ENCODE data around the gene ADAMTS1. TPM values are rescaled to one million over a fixed set of nuclear protein-coding genes. Genes with fewer than 3 reads are reported as not detected.

Gene ADAMTS1
- total RNA-seq, 1 experiment from 2014 or later = 33.1 TPM

GRCh38 chr21:26844258-26845065, 747 bp downstream of the ADAMTS1 start:
- DNase-seq (ENCODE audit: low read depth) = peak; percentile 58

- DNase-seq (ENCODE audit: low read depth) = peak; percentile 51
Observed at GRCh38 chr21:26843933-26844257, 1.3 kb downstream of the ADAMTS1 start.

DNA sequence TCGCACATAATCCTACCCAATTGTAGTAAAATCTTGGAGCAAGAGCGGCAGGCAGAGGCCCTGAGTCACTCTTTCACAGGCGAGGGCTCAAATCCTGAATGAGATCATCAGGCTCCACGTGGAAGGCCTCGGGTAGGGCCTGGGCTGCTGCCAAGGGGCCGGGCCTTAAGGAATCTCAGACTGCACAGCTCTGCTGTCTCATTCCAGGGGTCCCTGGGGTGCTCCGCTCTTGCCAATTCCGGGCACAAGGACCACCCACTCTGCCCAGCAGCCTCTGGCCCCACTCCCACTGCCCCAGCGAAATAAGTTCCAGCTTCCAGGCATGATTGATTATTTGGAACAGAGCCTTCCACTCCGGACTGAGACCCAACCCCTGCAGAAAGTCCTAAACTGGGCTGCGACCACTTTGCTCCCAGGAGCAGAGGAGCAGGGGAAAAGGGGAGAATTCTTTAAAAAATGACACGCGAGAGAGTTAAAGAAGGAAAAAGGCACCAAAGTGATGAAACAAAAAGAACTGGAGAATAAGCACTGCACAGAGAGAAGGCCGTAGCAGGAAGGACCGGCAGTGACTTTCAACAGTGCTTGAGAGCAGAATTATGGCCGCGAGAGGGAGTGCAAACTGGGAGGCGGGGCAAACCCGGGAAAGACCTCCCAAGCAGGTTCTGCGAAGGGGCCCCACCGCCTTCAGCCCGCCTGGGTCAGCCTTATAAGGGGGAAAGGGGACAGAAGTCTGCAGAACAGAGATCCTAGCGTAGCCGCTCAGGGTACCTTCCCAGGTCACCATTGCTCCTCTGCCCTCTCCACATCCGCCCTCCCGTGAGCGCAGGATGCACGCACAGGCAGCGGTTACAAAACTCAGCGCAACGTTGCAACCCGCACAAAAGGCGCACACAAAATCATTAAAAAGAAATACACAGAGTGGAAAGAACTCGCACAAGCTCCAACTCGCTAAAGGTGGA, 2.0 kb downstream of the ADAMTS1 start:
- DNase-seq (ENCODE audit: low read depth) = peak; percentile 93

DNA sequence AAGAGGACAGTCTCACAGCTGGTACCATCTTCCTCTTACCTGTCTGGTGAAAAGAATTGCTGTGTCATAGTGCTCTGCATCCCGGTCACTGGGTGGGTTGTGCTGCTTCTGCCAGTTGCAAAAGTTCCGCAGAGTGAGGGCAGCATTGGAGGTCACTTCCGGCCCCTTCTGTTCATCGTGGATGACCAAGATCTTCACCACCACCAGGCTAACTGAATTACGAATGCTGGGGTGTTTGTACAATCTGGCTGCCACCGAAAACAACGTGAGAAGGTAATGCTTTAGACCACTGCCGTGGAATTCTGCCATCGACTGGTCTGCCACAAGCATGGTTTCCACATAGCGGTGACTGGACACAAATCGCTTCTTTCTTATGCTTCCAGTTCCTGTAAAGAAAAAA, 2.9 kb downstream of the ADAMTS1 start:
- DNase-seq (ENCODE audit: low read depth) = peak; percentile 41

GRCh38 chr21:26840912-26841311, 4.3 kb downstream of the ADAMTS1 start:
- peak; percentile 85 for DNase-seq (ENCODE audit: low read depth)

DNA sequence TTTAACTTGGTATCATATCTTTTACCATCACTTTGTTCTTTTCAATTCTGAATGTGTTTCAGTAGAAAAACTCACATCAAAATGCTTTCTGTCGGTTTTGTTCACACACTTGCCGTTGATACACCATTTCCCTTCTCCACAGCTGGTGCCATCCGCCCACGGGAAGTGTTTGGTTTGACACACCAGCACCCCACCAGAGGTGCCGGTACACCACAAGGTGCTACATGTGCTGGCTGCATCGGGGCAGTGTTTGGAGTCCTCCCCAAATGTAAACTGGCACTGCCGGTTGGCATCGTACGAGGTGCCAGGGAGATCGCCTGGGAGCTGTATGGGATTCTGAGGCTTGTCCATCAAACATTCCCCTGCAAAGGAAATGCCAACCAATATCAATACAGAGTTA, 5.0 kb downstream of the ADAMTS1 start:
- DNase-seq (ENCODE audit: low read depth) = no peak

DNA sequence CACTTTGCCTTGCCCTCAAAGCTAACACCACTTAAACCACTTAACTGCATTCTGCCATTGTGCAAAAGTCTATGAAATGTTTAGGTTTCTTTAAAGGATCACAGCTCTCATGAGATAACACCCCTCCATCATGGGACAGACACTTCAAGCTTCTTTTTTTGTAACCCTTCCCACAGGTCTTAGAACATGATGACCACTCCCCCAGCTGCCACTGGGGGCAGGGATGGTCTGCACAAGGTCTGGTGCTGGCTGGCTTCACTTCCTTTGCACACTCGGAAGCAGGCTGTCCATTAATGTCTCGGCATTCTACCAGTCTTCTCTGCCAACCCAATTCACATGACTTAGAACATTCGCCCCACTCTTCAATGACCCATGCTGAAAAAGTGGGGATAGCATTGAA, 7.7 kb downstream of the ADAMTS1 start:
- DNase-seq (ENCODE audit: low read depth) = no peak

DNA sequence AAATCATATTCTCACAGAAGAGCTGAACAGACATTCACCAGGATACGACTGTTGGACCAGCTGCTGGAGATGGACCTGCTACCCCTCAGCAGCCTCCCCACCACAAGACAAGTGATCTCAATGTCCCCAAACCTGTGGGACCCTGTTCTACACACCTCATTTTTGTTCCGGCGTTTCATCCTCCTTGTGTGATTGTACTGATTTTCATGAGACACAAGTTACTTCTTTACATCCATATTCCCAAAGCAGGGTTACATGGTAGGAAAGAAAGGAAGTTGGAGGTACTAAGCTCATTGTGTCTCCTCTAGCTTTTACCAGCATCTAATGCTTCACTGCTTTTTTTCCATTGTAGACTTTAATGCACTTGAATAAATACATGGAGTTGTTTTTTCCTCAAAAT, 8.7 kb downstream of the ADAMTS1 start:
- DNase-seq (ENCODE audit: low read depth) = no peak

DNA sequence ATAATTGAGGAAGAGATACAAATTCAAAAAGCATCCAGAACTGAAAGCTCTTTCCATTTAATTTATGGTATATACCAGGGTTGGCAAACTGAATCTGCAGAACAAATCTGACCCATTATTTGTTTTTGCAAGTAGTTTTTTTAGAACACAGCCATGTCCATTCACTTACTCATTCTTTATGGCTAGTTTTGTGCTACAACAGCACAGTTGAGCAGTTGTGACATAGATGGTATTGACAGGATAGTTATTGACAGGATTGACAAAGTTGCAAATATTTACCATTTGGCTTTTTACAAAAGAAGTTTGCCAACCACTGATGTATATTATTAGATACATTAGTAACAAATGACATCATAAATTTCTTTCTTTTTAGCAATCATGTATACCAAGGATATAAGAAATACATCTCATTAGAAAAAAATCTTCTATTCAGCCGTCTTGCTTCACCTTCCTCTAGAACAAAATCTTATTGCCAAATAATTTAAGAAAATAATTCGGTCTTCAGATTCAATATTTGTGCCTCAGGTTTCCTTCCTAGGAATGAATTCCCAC, 9.4 kb downstream of the ADAMTS1 start:
- DNase-seq (ENCODE audit: low read depth) = no peak

DNA sequence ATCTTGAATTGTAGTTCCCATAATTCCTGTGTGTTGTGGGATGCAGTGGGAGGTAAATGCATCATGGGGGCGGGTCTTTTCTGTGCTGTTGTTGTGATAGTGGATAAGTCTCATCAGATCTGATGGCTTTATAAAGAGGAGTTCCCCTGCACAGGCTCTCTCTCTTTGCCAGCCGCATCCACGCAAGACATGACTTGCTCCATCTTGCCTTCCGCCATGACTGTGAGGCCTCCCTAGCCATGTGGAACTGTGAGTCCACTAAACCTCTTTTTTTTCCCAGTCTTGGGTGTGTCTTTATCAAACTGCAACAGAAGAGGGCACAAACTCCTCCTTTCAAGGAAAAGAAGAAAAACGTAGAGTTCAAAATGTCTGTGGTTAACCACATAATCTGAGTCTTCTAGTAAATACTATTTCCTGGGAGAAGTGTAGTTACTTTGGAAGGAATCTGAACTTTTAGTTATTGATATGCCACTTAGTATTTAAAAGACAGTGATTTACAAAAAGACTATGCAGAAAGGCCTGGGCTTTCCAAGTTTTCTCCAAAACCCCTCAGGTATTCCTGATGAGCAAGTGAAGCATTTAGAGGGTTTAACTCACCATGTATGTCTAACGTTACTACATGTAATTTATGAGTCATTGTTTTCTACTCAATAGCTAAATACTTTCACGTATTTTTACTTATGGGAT, 10.0 kb downstream of the ADAMTS1 start:
- DNase-seq (ENCODE audit: low read depth) = peak; percentile 36

DNA sequence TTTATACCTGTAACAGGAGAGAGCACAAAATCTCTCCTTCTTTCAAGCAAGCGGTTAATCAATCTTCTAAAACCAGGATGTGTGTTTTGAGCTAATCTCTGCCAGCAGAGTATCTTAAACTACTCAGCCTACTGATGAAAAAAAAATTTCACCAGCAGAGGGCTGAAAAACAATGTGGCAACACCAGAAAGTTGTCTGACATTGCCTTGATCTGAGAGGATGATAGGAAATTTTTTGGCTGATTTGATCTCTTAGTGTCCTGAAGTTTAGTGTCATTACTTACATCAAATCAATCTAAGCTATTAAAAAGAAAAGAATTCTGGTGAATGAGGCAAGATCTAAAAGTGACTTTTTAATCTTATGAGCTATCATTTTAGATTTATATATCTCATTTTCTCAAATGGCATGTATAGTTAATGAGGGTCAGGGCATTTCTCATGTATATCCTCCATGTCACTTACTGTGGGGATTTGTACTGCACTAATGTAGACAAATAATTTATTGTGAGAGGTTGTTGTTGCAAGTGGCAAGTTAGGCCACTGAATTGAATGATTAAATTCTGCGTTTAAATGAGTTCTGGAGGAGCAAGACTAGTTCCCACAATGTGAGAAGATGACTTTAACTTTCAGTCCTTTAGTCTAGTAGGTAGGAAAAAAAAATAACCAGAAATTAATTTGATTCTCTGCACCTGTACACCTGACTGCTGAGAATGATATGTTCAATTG, 10.9 kb downstream of the ADAMTS1 start:
- DNase-seq (ENCODE audit: low read depth) = no peak

DNA sequence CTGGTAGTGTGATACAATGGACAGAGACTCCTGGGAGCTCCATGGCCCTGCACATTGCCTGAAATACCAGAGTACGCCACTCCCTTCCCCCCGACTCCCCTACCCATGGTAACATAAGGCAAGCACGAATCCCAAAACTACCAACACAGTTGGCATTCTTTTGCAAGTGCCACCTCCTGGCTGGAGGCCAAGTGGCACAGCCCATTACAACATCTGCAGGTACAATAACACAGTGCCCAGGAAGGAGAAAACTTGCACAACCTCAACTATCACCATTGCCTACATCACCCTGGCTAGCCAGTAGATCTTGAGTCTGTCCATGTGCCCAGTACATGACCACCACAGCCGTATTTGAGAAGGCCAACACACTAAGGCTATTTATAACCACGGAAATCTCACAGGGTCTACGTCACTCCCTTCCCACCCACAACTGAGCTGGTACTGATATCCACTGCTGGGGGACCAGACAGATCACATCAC, 11.7 kb downstream of the ADAMTS1 start:
- no peak for DNase-seq (ENCODE audit: low read depth)

GRCh38 chr21:26833011-26833410, 12.2 kb downstream of the ADAMTS1 start:
- no peak for DNase-seq (ENCODE audit: low read depth)

DNA sequence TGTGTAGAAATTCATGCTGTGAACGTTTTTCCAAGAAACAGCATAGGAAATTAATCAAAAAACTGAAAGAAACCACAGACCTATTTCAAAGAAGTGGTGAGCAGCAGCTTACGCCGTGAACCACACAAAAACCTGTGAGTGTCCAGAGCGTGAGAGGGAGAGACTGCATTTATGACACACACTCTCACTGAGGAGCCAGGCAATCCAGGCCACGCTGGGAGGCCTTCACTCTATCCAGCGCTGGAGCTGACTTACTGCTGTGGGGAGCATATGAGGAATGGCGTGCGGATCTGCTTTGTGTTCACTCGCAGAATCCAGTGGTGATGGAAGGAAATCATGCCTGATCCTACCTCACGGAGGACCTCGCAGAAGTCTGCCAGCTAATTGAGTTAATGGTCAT, 12.7 kb downstream of the ADAMTS1 start:
- no peak for DNase-seq (ENCODE audit: low read depth)

DNA sequence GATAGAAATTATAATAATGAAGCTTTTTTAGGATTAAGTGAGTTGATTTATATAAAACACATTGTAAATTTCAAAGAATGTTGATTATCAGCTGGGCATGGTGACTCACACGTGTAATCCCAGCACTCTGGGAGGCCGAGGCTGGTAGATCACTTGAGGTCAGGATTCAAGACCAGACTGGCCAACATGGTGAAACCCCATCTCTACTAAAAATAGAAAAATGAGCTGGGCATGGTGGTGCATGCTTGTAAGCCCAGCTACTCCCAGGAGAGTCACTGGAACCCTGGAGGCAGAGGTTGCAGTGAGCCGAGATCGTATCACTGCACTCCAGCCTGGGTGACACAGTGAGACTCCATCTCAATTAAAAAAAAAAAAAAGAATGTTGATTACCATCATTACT, 18.4 kb downstream of the ADAMTS1 start:
- DNase-seq (ENCODE audit: low read depth) = no peak

GRCh38 chr21:26820509-26820908, 24.7 kb downstream of the ADAMTS1 start:
- no peak for DNase-seq (ENCODE audit: low read depth)

GRCh38 chr21:26819740-26820324, 25.4 kb downstream of the ADAMTS1 start:
- no peak for DNase-seq (ENCODE audit: low read depth)

- DNase-seq (ENCODE audit: low read depth) = no peak
Observed at GRCh38 chr21:26818906-26819305, 26.3 kb downstream of the ADAMTS1 start.

DNA sequence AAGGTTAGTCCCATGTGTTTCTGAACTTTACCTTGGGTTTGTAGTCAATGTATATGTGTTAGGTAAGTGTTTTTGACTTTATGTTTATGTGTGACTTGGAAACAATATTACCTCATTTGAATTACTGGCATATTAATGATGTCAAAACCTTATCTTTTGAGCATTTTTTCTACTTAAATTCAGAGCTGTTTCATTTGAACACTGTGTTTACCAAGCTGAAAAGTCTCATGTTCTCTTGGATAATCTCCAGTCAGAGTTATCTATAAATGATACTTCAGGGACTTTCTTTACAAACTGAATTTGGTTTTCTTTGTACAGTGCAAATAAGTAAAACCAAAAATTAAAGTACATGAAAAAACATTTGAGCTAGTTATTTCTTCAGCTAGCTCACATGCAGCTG, 30.0 kb downstream of the ADAMTS1 start:
- no peak for DNase-seq (ENCODE audit: low read depth)

DNA sequence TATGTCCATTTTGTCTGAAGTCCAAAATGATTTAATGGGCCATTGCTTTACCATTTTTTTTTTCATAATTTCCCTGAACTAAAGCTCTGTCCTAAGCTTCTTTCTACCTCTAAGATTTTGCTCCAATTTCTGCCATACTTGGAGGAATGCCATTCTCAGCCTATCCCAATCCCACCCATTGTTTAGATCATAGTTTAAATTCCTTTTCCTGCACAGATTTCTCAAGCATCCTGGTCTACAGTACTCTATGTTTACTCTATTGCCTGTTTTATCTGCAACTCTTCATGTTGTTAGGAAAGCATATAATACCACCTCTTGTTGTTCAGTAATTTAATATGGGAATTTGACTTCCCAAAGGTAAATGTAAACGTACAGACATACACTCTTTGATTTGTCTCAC, 30.8 kb downstream of the ADAMTS1 start:
- DNase-seq (ENCODE audit: low read depth) = no peak

All from Daoy (cell line).